Panc1 (cell line): ENCODE measurements around the gene RRP1. TPM values are rescaled to one million over a fixed set of nuclear protein-coding genes. Genes with fewer than 3 reads are reported as not detected.

Experiments
- ATAC-seq: fragments of 200-7000 bp; cut with Tn5 transposase; 2 replicates; pipeline ENCODE4 v1.9.1; 2020; ENCODE audit warnings: mild to moderate bottlenecking, moderate library complexity
- BruUV-seq: library from RNA; stranded (reverse); fragments of 400-500 nt; replicated peaks from 2 replicates; lab custom pipeline; 2021; lab: Mats Ljungman, UMichigan
- CTCF ChIA-PET: fragments of 300-600 bp; sonication (Branson Sonifier 250); formaldehyde crosslinking; loops from one replicate; lab custom pipeline; 2022; ENCODE audit warnings: antibody characterized with exemption; lab: Charles Lee
- POLR2A ChIA-PET: fragments of 300-600 bp; sonication (Branson Sonifier 250); formaldehyde crosslinking; loops from one replicate; lab custom pipeline; 2022; ENCODE audit warnings: antibody characterized with exemption; lab: Charles Lee
- DNase-seq: peaks from one replicate; pipeline ENCODE4 v3.0.0-alpha.2; 2010; ENCODE audit warnings: low read depth, low spot score
- H3K27ac ChIP-seq: 2 replicates; pipeline ENCODE4 v1.5.1; 2011; ENCODE audit warnings: mild to moderate bottlenecking, low read length, inconsistent platforms
- H3K27me3 ChIP-seq: fragments of 200-500 bp; sonication (Bioruptor generic); 2 replicates; pipeline ENCODE4 v1.6.0; 2014; ENCODE audit warnings: low read length, inconsistent platforms; ENCODE audit not compliant: control insufficient read depth, insufficient read depth
- H3K36me3 ChIP-seq: fragments of 200-500 bp; sonication (Bioruptor generic); 2 replicates; pipeline ENCODE4 v1.5.1; 2014; ENCODE audit warnings: inconsistent platforms, mild to moderate bottlenecking, low read length, moderate library complexity; ENCODE audit not compliant: control insufficient read depth, insufficient read depth
- H3K4me1 ChIP-seq: 2 replicates; pipeline ENCODE4 v1.5.1; 2011; ENCODE audit warnings: inconsistent platforms, mild to moderate bottlenecking, low read length, moderate library complexity; ENCODE audit not compliant: control insufficient read depth, insufficient read depth
- H3K4me3 ChIP-seq, 2 experiments: 2 replicates each; pipeline ENCODE4 v1.5.1; 2011 to 2012; ENCODE audit warnings: low read depth in 2 of 2, low read length in 2 of 2, mild to moderate bottlenecking in 2 of 2, inconsistent platforms in 1 of 2, moderate library complexity in 1 of 2
- H3K9me3 ChIP-seq: fragments of 200-500 bp; sonication (Bioruptor generic); 2 replicates; pipeline ENCODE4 v1.5.1; 2014; ENCODE audit warnings: low read depth, mild to moderate bottlenecking, inconsistent platforms, low read length, moderate library complexity; ENCODE audit not compliant: control insufficient read depth, insufficient read depth
- CTCF ChIP-seq: fragments of 450-650 bp; IDR thresholded peaks from 2 replicates; pipeline ENCODE4 v1.5.1; 2017; ENCODE audit warnings: mild to moderate bottlenecking
- POLR2AphosphoS5 ChIP-seq: IDR thresholded peaks from 2 replicates; pipeline ENCODE4 v1.6.1; 2012; ENCODE audit warnings: mild to moderate bottlenecking, low read depth, low read length, moderate library complexity
- SIN3A ChIP-seq: IDR thresholded peaks from 2 replicates; pipeline ENCODE4 v1.6.1; 2012; ENCODE audit warnings: low read depth, mild to moderate bottlenecking, low read length, moderate library complexity, borderline replicate concordance; ENCODE audit not compliant: insufficient read depth
- TCF7L2 ChIP-seq: IDR thresholded peaks from 2 replicates; pipeline ENCODE4 v1.6.1; 2011; ENCODE audit warnings: mild to moderate bottlenecking, low read depth, low read length, inconsistent platforms
- in situ Hi-C: cut with HindIII; loops from 2 replicates; pipeline ENCODE4 v1.10.0; 2016; ENCODE audit warnings: low sequenced_read_pairs, low pct_unique_long_range_greater_than_20kb
- intact Hi-C: fragments of 100-400 bp; cut with micrococcal nuclease; formaldehyde crosslinking; loops from one replicate; pipeline ENCODE4 v1.10.0; 2022; ENCODE audit not compliant: unreplicated experiment
- total RNA-seq: library from RNA; stranded (reverse); gene quantifications from one replicate; pipeline ENCODE4 v1.2.1, GENCODE V29; 2021; ENCODE audit not compliant: unreplicated experiment
- TF ChIP-seq, protein P1 (sequence below), 2 experiments: IDR thresholded peaks; 2 replicates each; pipeline ENCODE4 v1.6.1; 2011 to 2012; ENCODE audit warnings: low read depth in 2 of 2, control low read depth in 1 of 2, low read length in 1 of 2, mild to moderate bottlenecking in 1 of 2, moderate library complexity in 1 of 2; ENCODE audit not compliant: insufficient read depth in 1 of 2

The RRP1 gene
- total RNA-seq, 1 experiment from 2014 or later: 41.8 TPM

DNA sequence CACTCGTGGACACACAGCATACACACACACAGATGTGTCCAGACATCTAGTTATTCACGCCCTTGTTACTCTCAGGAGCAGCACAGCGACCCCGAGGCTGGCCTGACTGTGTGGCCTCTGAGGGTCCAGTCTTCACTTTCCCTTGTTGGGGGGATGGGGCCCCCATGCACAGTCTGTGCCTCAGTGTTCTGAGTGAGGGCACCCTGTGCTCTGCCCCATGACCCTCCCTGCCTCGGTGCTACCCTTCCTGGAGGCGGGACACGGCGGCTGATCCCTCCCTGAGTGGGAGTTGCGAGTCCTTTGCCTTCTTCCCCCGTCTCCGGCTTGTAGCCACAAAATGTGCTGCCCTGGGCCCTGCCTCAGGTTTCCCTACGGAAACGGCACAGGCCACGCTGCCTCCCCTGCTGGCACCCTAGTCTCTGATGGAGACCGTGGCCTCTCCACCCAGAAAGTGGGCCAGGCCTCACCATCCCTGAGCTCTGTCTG is 21.8 kb upstream of the RRP1 start:
- H3K27me3 ChIP-seq: no peaks in the 10 kb centered on the region
- peaks cover 30% of the 10 kb centered on the region for H3K4me1 ChIP-seq
- intact Hi-C loops (no loop called here), in situ Hi-C loops (no loop called here)
- DNase-seq (no peak), ATAC-seq (peak; percentile 6)
- ChIA-PET POLR2A (no interaction called here), CTCF (no interaction called here)
- no peaks in the 10 kb centered on the region for H3K36me3 ChIP-seq
- TF ChIP-seq POLR2AphosphoS5: no peak; the same call in 1 of the 2 replicates
- TF ChIP-seq CTCF: no peak
- TF ChIP-seq, protein P1, sequence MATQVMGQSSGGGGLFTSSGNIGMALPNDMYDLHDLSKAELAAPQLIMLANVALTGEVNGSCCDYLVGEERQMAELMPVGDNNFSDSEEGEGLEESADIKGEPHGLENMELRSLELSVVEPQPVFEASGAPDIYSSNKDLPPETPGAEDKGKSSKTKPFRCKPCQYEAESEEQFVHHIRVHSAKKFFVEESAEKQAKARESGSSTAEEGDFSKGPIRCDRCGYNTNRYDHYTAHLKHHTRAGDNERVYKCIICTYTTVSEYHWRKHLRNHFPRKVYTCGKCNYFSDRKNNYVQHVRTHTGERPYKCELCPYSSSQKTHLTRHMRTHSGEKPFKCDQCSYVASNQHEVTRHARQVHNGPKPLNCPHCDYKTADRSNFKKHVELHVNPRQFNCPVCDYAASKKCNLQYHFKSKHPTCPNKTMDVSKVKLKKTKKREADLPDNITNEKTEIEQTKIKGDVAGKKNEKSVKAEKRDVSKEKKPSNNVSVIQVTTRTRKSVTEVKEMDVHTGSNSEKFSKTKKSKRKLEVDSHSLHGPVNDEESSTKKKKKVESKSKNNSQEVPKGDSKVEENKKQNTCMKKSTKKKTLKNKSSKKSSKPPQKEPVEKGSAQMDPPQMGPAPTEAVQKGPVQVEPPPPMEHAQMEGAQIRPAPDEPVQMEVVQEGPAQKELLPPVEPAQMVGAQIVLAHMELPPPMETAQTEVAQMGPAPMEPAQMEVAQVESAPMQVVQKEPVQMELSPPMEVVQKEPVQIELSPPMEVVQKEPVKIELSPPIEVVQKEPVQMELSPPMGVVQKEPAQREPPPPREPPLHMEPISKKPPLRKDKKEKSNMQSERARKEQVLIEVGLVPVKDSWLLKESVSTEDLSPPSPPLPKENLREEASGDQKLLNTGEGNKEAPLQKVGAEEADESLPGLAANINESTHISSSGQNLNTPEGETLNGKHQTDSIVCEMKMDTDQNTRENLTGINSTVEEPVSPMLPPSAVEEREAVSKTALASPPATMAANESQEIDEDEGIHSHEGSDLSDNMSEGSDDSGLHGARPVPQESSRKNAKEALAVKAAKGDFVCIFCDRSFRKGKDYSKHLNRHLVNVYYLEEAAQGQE (IDR thresholded peaks at IDR 0.05; ENCODE audit: insufficient read depth in 1 of 2, low read depth in 2 of 2, low read length in 1 of 2): no peak
- TF ChIP-seq TCF7L2: no peak
- no peak for TF ChIP-seq SIN3A
- H3K27ac ChIP-seq: peak overlapping the region; percentile 73
- BruUV-seq: no TSS peak
- H3K9me3 ChIP-seq: no peaks in the 10 kb centered on the region
- H3K4me3 ChIP-seq: no peak overlapping the region

DNA sequence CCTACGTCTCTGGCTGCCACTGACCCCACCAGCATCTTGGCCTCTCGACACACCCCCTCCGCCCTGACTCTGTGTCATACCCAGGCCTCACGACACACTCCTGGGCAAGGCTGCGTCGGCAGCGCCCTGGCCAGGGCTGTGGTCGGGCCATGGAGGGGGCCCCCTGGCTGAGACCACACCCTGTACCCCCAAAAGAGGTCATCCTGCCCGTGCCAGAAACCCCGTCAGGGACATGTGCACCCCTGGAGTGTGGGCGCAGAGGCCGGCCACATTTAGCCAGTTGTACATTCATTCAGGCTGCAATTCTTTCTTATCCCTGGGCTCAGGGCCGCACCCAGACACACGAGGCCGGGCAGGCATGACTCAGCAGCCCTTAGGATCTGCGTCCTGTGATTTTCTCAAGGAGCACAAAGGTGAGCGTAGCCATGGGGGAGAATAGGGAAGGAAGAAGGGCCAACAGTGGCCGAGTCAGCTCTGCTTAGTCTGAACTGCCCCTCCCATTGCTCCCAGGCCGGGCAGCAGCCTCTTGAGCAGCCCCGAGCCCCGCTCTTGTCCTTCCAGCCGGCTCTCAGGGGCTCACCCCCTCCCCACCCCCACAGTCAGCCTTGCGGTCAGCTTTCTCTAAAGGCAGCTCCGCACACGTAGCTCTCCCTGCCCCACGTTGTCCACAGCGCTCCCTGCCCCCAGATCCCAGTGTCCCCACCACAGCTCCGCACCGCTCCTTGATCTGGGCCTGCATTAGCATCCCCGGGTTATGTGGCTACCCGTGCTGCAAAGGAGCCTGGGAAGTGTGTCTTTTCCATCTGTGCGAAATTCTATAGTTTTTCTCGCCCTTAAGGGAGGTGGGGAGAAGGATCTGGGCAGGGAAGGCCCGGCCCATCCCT is 21.2 kb upstream of the RRP1 start:
- TF ChIP-seq CTCF (no peak), TCF7L2 (no peak), POLR2AphosphoS5 (no peak; the same call in 1 of the 2 replicates), SIN3A (no peak)
- TF ChIP-seq, protein P1 (IDR thresholded peaks at IDR 0.05; ENCODE audit: insufficient read depth in 1 of 2, low read depth in 2 of 2, low read length in 1 of 2): no peak
- intact Hi-C loops (no loop called here), in situ Hi-C loops (no loop called here)
- ATAC-seq (peak; percentile 54), DNase-seq (no peak)
- Histone ChIP-seq H3K27me3 (no peaks in the 10 kb centered on the region), H3K9me3 (no peaks in the 10 kb centered on the region), H3K4me3 (no peak overlapping the region), H3K36me3 (no peaks in the 10 kb centered on the region), H3K4me1 (peaks cover 30% of the 10 kb centered on the region), H3K27ac (peak overlapping the region; percentile 73)
- ChIA-PET CTCF (no interaction called here), POLR2A (no interaction called here)
- no TSS peak for BruUV-seq
